CD4-positive, alpha-beta T cell treated with Interleukin-17A for 4 hours (primary cell): ENCODE data around the gene FGFRL1.
"Not testable (repeated sequence)": the region's sequence is repeated elsewhere in the genome, so short reads cannot be mapped to it uniquely, and the experiment has no call there.

Source experiments
- DNase-seq: peaks from one replicate; pipeline ENCODE4 v3.0.0-alpha.2; 2020; ENCODE audit warnings: mixed read lengths

FGFRL1 gene

DNA sequence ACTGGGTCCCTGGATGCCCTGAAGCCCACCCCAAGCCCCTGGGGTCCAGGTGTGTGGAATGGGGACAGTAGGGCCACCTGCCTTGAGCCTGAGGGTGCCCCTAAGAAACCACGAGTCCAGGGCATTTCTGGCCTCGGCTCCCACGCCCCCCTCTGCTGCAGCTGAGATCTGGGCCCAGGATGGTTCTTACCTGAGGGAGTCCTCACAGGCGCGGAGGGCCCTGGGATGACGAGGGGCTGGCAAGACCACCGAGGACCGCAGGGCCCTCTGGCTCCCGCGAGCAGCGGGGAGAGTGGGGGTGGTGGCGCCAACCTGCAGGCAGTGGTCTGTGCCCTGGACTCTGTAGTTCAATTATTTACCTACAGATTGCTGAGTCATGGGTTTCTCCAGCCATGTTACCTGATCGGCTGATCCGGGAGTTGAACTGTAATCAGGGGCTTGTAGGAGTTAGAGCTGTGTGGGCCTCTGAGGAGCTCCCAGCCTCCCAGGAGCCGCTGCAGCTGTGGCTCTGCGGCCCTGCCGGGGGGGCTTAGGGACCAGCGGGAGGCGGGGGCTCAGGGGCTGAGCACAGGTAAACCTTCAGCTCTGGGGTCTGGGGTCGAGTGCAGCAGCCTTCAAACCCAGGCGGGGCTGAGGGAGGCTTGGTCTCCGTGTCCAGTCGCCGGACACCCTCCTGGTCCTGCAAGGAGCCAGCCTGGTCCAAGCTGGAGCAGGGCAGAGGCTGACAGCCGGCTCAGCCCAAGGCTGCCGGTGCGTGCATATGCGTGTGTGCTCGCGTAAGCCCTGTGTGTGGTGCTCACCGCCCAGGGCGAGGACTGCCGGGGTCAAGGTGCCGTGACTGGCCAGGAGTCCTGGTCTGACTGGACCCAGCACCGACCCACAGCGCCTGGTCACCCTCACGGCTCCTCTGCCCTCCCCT lies 18.1 kb upstream of the FGFRL1 start, which contains the start of gene SLC26A1:
TSS of gene SLC26A1 (minus strand) at position 294 of the 919 bp plus-strand sequence. CDS start 1,701 bp downstream, outside the sequence.
- DNase-seq: no peak

DNA sequence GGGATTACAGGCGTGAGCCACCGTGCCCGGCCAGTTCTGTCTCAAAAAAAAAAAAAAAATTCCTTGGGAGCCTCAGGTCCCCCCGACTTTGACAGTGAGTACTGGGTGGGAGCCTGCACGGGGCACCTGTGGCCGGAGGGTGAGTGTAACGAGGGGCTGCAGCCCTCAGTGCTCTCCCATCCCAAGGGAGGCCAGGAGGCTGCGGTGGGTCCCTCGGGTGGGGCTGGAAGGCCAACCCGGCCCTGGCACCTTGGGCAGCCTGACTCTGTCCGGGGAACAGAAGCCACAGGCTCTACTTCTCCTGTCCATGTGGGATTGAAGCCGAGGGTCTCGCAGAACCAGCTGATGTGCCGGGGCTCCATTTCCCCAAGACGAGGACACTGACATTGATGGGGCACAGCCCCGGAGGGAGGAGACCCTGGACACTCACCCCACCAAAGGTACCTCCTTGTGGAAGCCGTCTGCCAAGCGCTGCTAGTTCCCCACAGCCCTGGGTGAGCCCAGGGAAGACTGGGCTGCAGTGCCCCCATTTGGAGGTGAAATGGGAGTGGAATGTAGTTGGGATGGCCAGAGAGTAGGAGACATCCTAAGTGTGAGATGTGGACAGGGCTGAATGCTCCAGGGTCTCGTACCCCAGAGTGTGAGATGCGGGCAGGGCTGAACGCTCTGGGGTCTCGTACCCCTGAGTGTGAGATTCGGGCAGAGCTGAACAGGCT lies 16.0 kb upstream of the FGFRL1 start:
- DNase-seq: no peak

DNA sequence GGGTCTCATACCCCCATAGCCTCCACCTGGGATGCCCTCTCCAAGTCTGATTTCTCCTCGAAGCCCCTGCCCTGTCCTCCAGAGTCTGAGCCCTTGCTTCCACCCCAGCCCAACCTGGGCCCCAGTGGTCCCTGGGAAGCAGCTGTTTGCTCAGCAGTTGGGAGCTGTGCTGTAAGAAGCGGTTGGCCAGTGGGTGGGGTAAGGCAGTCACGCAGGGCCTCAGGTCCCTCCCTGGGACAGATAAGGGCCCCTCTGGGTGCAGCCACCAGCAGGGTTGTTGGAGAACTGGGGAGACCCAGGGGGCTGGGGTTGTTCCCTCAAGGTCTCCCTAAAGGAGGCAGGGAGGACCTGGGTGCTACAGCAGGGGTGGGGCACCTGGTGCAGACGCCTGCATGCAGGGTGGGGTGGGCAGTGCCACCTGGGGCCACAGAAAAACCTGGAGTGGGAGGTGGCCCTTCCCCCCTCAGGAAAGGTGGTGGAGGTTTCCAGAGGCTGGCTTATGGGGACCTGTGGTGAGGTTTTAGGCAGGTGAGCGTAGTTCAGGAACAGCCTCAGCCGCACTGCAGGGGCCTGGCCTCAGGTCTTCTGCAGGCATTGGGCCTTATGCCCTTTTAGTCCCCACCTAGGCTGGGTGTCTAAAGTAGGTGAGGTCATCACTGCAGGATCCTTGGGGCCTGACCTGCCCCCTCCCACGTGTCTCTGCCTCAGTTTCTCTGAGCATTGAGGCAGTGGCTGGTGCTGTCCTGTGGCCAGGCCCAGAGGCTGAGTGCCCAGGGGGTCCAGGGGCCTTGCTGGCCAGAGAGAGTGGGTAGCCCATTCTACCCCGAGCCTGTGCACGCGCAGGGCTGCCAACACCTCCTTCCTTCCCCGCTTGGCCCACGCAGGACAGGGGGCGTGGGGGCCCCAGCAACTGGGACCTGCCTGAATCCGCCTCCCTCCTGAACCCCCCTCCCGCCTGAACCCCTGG lies 15.1 kb upstream of the FGFRL1 start:
- DNase-seq: no peak

DNA sequence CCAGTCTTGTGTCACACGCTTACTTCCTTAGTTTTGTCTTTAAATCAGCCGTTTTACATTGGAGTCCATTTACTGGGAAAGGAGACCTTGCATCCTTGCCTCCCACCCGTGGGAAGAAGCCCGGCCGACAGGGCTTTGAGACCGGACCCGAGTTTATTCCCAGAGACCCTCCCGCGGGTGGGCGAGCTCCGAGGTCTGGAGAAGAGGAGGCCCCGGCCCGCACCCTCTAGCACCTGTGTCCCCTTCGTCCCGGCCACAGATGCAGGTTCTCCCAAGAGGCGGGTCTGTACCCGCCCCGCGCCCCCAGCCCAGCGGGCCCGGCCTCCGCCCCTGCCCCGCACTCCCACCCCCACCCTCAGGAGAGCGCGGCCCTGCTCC lies 14.4 kb upstream of the FGFRL1 start:
- DNase-seq: no peak

DNA sequence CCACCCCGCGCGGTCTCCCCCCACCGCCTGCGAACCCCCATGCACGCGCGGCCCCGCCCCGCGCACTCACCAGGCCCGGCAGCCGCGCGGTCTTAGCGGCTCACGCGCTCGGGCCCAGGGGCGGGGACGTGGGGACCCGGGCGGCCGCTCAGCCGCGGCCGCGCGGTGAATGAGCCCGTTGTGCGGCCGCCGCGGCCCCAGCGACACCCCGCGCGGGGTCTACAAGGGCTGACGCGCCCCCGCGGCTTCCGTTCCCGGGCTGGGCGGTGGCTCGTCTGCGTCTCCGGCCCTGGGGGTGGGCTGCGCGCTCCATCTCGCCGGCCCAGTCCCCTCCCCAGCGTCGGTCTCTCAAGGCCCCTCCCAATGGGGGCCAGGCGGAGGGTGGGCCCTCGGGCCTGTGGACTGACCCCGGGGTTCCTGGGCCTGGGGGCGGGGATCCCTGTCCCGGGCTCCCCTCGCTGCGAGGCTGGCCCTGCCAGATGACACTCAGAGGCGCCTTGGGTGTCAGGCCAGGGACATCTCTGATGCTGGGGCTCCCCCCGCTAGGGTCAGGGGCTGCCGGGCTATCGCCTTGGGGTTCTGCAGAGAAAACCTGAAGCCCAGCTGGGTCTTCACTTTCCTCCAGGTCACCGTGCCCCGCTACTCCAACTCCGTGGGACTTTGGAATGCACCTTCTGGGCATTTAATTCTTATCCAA lies 13.9 kb upstream of the FGFRL1 start:
- DNase-seq: no peak

DNA sequence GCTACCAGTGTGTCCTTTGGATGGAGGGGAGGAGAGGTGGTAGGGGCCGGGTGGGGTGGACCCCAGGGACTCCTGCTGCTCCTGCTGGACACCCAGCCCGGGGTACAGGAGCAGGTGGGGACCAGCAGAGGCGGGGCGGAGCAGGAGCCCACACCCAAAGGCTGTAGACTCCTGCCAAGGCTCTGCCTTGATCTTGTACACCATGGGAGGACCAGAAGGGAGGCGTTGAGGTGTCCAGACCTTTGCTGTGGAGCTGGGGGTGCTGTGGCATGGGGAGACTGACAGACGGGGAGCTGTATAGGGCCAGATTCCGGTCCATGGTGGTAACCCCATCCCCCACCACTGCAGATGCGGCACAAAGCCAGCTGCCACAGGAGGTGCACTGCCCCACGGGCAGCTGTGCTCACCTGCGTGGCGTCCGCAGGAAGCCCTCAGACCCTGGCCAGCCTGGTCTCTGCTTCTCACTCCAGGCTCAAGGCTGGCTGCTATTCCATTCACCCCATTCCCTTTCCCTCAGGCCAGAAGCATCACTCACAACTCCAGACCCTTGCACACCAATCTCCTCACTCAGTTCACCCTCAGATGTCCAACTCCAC lies 13.2 kb upstream of the FGFRL1 start:
- no peak for DNase-seq

DNA sequence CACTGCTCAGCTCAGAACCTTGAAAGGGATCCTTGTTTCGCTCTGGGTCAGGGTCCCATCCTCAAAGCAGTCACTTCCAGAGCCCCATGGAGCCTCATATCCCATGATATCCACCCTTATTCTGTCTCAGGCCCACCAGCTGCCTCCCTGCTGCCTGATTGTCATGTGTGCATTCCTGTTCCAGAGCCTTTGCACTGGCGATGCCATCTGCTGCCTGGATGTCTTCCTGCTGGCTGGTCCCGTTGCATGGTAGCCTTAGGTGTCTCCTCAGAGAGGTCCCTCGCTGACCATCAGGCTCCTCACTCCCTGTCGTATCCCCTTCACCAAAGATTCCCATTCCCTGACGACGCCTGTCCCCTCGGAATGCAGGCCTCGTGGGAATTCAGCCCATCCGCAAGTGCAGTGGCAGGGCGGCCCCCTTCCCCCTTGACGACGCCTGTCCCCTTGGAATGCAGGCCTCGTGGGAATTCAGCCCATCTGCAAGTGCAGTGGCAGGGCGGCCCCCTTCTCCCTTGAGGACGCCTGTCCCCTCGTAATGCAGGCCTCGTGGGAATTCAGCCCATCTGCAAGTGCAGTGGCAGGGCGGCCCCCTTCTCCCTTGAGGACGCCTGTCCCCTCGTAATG lies 12.1 kb upstream of the FGFRL1 start:
- DNase-seq: not testable (repeated sequence)

DNA sequence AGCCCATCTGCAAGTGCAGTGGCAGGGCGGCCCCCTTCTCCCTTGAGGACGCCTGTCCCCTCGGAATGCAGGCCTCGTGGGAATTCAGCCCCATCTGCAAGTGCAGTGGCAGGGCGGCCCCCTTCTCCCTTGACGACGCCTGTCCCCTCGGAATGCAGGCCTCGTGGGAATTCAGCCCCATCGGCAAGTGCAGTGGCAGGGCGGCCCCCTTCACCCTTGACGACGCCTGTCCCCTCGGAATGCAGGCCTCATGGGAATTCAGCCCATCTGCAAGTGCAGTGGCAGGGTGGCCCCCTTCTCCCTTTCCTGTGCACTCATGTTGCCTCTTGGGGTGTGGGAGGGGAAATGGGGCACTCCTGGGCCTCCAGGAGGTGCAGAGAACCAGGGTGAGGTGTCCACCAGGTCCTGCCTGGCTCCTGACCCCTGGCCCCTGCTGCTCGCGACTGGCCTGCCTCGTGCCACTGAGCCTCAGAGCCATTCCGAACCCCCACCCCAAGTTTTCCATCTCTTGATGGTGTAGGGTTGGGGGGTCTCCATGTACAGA lies 11.5 kb upstream of the FGFRL1 start:
- DNase-seq: no peak

DNA sequence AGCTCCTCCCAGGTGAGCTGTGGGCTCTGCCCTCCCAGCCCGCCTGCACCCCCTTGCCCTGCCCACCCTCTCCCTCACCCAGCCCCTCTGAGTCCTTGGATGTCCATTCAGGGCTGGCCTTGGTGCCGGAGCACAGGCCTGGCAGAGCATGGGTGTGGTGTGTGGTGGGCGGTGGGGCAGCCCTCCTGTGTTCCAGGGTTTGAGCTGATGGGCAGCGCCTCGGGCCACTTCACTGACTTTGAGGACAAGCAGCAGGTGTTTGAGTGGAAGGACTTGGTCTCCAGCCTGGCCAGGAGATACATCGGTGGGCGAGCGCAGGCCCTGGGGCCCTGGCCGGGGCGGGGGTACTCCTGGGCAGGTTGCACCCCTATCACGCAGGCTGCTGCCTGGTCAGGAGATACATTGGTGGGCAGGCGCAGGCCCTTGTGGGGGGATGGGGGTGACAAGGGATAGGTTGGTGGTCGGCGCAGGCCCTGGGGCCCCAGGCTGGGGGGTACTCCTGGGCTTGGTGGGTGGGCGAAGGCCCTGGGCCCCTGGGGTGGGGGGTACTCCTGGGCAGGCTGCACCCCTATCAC lies 10.7 kb upstream of the FGFRL1 start:
- DNase-seq: no peak

DNA sequence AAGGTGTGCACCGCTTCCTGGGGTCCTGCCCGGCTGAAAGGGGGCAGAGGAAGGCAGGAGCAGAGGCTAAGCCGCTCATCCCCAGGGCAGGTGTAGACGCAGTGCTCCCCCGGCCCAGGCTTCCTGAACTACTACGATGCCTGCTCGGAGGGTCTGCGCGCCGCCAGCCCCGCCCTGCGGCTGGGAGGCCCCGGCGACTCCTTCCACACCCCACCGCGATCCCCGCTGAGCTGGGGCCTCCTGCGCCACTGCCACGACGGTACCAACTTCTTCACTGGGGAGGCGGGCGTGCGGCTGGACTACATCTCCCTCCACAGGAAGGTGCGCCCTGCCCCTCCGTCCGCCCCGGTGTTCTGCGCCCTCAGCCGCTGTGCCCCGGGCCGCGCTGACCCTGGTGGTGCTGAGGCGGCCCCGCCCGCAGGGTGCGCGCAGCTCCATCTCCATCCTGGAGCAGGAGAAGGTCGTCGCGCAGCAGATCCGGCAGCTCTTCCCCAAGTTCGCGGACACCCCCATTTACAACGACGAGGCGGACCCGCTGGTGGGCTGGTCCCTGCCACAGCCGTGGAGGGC lies 9.8 kb upstream of the FGFRL1 start:
- no peak for DNase-seq

DNA sequence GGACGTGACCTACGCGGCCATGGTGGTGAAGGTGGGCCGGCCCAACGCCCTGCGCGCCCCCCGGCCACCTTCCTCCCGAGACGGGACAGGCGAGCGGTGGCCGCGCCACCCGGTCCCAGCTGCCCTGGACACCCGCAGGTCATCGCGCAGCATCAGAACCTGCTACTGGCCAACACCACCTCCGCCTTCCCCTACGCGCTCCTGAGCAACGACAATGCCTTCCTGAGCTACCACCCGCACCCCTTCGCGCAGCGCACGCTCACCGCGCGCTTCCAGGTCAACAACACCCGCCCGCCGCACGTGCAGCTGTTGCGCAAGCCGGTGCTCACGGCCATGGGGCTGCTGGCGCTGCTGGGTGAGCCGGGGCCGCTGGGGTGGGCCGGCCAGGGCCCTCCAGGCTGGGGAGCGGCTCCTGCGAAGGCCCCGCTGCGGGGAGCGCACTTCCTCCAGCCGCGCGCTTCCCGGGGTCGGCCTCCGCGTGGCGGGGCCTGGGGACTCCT lies 9.2 kb upstream of the FGFRL1 start:
- no peak for DNase-seq

DNA sequence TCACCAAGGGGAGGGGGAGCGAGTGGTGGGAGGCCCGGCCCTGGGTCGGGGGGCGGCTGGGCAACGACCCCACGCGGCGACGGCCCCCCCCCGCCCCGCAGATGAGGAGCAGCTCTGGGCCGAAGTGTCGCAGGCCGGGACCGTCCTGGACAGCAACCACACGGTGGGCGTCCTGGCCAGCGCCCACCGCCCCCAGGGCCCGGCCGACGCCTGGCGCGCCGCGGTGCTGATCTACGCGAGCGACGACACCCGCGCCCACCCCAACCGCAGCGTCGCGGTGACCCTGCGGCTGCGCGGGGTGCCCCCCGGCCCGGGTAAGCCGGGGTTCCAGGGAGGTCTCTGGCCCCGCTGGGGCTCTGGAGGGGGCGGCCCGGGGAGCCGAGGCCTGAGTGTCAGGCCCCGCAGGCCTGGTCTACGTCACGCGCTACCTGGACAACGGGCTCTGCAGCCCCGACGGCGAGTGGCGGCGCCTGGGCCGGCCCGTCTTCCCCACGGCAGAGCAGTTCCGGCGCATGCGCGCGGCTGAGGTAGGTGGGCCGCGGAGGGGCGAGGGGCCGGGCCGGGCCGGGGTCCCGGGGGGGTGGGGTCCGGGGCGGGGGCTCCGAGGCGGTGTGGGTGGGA lies 8.7 kb upstream of the FGFRL1 start:
- no peak for DNase-seq

DNA sequence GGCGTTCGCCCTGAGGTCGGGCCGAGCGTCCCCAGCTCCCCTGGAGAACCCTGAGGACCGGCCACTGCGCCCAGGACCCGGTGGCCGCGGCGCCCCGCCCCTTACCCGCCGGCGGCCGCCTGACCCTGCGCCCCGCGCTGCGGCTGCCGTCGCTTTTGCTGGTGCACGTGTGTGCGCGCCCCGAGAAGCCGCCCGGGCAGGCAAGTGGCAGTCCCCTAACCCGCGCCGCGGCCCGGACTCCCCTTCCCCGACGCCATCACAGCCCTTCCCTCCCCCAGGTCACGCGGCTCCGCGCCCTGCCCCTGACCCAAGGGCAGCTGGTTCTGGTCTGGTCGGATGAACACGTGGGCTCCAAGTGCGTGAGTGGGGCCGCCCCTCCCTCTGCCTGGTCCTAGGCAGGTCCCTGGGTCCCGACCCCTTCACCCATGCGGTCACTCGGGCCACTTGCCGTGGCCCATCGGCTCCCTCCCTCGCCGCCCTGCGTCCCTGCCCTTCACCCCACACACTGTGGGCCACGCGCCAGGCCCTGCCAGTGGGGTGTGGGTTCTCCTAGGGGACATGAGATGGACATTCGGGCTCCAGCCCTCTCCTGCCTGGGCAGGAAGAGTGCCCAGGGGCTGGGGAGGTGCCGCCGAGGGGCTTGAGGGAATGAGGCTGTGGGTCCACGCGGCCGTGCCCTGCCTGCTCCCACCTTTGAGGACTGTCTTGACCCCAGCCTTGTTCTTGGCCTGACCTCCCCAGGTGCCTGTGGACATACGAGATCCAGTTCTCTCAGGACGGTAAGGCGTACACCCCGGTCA lies 8.0 kb upstream of the FGFRL1 start:
- DNase-seq: no peak

DNA sequence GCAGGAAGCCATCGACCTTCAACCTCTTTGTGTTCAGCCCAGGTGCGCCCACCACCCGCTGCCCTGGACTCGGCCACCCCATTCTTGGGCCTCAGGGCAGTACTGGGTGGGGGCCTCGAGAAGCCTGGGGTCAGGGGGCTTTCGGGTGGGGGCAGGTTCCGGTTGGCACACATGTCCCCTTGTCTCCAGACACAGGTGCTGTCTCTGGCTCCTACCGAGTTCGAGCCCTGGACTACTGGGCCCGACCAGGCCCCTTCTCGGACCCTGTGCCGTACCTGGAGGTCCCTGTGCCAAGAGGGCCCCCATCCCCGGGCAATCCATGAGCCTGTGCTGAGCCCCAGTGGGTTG lies 7.4 kb upstream of the FGFRL1 start:
- no peak for DNase-seq

DNA sequence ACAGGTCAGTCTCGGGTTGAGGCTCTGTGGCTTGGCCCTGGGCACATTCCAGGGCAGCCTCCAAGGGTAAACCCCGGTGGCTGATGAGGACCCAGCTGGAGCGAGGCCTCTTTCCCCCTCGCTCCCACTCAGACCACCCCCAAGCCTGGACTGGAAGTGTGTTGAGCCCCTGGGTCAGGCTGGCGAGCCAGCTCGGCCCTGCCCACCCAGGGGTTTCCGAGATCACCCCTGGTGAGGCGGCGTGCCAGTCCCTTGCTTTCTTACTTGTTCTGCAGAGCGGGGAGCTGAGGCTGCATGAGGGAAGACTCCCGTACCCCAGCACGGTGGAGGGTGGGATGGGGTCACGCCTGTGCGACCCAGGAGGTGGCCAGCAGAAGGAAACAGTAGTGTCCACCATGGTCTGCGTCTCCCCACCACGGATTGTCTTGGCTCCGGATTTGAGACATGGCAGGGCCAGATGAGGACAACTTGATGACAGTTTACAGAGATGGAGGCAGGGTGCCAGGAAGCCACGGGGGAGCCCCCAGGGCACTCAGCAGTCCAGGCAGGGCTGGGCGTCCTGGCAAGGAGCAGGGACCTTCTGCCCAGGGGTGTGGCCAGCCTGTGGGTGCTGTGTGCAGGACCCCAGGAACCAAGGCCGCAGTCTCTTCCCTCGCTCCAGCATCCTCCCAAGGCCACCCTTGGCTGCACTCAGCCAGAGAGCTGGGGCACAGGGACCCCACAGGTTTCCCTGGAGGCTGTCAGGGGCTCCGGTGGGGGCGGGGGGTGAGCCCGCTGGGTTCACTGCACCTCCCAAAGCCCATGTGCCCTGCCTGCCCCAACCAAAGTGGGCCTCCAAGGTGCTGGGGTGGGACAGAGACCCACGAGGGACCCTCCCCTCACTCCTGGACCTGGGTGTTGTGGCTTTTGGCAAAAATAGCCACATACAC lies 6.6 kb upstream of the FGFRL1 start:
- DNase-seq: no peak

DNA sequence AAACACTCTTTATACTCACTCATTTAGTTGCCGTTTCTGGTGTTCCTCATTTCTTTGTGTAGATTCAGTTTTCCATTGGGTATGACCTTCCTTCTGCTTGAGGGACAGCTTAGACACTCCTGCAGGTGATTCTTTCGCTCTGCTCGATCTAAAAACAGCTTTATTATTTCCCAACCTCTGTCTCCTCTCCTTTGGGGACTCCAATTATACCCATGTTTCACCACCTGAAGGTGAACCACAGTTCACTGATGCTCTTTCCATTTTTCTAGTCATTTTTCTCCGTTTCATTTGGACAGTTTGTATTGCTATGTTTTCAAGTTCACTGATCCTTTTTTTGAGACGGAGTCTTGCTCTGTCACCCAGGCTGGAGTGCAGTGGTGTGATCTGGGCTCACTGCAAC lies 4.6 kb upstream of the FGFRL1 start:
- no peak for DNase-seq

DNA sequence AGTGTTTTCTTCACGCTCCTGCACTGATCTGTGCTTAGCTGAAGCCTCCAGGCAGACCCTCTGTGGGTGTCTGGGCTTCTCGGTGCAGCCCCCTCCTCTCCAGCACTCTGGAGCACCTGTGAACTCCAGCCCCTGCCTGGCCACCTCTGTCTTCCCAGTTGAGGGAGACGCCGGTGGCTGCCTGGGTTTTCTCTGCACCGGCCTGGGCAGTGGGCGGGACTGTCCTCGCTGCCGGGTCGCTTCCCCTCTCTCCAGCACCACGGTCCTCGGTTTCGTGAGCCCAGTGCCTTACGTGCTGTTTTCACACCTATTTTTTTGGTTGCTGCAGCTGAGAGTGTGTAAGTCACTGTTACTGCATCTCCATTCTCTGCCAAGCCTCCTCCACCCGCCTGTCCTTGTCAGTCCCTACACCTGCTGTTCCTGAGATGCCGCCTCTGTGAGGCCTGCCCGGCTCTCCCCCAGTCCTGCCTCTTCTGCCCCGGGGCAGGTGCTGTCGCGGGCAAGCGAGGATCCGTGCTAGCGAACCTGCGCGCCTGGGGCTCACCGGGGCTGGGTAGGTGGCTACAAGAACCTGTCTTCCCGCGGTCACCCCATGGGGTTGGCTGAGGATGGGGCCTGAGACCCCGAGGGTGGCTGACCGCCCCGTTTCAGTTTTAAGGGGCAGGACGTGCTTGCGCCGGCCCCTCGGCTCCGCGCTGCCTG lies 2.4 kb upstream of the FGFRL1 start:
- peak; percentile 55 for DNase-seq
